SKM-1 treated with dmso at 0.1 percent for 144 hours (cell line): ENCODE measurements around the gene TADA2A.

Experiments used
- DNase-seq: peaks from one replicate; lab custom pipeline; 2025; ENCODE audit not compliant: unreplicated experiment; lab: John Stamatoyannopoulos, UW

Gene TADA2A

DNA sequence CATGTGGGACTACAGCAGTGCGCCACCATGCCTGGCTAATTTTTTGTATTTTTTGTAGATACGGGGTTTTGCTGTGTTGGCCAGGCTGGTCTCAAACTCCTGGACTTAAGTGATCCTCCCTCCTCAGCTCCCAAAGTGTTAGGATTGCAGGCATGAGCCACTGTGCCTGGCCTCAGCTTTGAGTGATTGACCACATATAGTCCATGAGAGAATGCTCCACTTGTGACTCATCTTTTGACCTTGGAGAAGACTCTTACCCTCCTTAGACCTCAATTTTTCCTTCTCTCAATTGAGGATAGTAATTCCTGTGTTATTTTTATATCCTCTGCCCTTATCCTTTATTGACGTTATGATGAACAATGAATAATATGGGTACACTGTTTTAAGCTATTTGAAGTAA lies 52.1 kb downstream of the TADA2A start:
- no peak for DNase-seq

DNA sequence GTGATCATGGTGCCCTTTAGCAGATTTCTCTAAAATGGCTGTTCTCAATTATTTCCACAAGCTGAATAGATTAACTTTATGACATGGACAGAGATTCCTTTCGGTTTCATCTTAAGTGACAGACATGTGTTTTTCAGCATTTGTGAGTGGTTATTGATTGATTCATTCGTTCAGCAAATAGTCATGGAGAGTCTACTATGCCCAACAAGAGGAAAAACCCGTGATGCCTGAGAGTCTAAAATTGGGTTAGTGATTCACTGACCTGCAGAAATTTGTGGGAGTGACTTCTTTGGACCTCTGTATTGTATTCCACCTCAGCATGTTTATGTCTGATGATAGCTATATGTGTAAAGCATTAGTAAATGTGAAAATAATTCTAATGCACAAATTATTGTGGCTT lies 55.0 kb downstream of the TADA2A start:
- no peak for DNase-seq

DNA sequence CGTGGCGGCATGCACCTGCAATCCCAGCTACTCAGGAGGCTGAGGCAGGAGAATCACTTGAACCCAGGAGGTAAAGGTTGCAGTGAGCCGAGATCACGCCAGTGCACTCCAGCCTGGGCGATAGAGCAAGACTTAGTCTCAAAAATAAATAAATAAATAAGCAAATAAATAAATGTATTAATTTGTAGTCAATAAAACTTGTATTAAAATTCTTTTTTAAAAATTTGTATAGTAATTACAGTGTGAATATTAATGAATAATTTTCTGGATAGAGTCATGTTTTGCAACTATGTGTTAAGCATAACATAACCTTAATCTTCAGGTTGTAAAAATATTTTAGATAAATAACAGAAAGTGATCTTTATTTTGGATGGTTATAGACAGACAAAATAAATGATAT lies 55.8 kb downstream of the TADA2A start:
- no peak for DNase-seq

DNA sequence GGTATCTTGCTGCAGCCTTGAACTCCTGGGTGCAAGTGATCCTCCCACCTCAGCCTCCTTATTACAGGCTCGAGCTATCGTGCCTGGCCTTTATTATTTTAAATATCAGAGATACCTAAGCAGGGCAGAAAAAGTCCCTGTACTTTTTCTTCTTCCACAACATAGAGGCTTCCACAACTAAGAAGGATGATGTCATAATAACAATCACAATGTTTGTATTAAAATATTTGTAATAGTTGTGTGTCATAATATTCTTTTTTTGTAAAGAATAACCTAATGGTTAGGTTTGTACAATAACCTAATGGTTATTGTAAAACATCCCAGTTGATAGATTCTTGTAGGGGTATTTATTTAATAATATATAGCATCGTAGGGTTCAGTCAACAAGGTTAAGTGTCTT lies 56.4 kb downstream of the TADA2A start:
- no peak for DNase-seq

DNA sequence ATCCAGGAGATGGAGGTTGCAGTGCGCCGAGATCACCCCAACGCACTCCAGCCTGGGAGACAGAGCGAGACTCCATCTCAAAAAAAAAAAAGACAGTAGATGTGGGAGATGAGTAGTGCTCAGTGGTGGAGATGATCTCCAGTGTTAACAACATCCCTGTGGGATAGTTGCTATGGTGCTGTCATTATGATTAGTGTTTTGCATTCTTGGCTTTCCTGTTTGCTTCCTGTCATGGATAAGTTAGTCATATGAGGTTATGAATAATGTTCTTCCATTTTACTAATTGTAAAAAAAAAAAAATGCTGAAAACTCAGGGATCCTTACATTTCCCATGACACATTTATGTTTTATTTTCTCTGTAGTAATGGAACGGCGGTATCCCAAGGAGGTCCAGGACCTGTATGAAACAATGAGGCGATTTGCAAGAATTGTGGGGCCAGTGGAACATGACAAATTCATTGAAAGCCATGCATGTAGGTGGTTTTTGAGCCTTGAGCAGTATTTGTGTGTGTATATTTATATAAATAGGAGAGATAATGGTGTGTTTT lies 58.5 kb downstream of the TADA2A start:
- no peak for DNase-seq

DNA sequence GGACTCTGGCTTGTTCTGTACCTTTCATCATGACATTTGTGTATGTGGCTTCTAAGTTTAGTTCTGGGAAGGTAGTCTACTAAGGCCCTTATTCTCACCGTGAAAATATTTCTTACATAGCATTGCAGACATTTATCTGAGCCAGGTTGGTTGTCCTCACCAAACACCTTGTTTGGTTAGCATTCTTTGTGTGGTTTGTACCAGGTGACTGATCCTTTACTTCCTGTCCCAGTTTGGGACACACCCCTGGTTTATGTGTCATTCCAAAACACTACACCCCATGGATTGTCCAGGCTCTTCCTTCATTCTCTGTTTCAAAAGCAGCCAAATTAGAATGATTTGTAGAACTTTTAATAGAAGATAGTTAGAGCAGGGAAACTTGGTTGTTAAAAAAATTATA lies 59.8 kb downstream of the TADA2A start:
- no peak for DNase-seq

DNA sequence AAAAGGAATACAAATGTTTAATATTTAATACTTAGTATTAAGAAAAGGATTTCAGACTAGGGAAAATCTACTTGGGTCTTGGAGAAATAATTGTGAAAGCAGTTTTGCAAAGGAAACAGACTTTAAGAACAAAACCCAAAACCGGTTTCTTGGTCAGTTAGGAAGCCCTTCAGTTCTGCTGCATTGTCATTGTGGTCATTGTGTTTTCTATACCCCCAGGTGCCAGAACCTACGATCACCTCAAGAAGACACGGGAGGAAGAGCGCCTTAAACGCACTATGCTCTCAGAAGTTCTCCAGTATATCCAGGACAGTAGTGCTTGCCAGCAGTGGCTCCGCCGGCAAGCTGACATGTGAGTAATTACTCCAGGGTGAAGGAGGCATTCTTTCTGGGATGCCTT lies 63.5 kb downstream of the TADA2A start:
- DNase-seq: no peak

DNA sequence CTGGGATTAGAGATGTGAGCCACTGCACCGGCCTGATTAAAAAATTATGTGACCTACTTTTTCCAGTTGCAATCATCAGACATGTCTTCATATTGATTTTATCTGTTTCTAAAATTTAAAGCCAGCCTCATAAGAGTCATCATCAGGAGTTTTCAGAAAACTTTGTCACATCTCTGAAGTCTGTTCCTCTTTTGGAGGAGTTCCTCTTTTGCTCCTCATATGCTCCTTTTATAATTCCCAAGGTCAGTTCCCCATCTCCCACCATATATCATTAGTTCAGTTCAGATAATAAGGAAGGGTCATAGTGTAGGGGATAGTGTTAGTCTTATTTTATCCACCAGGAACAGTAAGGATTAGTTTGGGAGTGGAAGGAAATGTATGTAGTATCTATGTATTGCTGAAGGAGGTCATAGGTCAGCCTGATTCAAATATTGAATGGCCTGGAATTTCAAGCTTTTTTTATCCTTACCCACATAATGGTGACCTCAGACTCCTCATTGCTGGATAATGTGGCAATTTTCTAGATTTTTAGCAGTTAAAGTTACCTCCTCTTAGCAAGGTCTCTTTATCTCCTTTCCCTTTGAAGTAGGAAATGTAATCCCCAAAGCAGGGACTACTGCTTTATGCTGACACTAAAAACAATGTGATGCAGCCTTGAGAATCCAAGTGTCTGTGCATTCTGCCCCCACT lies 69.2 kb downstream of the TADA2A start:
- DNase-seq: peak; percentile 59

DNA sequence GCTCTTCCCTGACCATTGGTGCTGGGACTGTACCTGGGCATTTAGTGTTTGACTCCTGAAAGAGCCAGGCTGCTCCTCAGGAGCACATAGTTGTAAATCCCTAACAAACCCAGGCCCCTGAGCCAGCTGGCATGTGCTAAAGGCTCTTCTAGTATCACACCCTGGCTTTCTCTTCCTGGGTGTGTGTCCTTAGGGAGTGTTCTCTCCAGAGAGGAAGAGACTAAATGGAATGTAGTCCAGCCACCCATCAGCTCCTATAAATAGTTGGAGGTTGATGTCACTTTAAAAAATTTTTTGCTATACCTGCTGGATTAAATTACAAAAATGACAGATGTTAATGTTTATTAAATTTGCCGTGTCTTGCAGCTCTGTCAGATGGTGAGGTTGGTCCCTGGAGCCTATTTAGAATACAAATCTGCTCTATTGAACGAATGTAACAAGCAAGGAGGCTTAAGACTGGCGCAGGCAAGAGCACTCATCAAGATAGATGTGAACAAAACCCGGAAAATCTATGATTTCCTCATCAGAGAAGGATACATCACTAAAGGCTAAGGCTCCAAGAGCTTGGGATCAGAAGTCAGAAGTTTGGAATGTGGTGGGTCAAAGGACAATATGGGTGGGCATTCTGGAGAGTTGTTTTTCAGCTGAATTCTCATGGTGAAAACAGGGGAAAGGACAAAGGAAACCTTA lies 69.9 kb downstream of the TADA2A start:
- DNase-seq: no peak

DNA sequence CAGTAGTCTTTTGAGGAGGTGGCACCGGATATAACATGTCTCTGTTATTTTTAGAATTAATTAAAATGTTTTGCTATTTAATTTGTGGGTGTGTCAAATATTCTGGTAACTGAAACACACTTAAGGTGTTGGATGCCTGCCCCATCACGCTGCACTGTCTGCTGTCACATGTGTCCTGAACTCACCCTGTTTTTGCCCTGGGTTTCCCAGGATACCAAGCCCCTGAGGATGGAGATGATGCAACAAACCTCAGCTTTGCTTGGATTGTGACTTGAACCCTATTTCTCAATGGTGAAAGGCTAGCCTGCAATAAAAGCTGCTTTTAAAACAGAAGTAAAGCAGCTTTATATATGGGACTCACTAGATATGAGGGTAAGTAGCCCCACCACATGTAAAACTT lies 71.5 kb downstream of the TADA2A start:
- no peak for DNase-seq

DNA sequence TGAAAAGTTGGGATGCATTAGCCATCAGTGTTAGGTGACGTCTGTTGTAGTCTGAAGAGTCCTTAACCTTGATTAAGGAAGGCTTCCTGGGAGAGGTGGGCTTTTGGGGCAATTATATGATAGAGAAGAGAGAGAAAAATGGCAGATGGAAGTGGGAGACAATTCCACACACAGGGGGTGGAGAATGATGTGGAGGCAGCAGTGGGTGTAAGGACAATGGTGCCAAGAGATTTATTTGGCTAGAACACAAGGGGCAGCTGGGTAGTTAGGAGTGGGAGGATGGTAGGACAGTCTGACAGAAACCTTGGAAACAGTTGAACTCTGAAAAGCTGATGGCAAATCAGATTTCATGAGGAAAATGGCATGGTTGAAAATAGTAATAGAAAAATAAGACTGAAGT lies 72.3 kb downstream of the TADA2A start:
- no peak for DNase-seq

DNA sequence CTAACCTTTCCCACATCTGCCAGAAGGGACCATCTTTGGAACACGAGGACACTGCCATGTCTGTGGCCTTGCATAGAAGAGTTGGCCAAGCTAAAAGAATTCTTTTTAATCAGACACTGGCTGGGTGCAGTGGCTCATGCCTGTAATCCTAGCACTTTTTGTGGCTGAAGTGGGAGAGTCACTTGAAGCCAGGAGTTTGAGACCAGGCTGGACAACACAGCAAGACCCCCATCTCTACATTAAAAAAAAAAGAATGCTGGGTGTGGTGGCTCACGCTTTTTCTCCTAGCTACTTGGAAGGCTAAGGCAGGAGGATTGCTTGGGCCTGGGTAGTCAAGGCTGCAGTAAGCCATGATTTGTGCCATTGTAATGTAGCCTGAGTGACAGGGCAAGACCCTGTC lies 73.7 kb downstream of the TADA2A start:
- no peak for DNase-seq

DNA sequence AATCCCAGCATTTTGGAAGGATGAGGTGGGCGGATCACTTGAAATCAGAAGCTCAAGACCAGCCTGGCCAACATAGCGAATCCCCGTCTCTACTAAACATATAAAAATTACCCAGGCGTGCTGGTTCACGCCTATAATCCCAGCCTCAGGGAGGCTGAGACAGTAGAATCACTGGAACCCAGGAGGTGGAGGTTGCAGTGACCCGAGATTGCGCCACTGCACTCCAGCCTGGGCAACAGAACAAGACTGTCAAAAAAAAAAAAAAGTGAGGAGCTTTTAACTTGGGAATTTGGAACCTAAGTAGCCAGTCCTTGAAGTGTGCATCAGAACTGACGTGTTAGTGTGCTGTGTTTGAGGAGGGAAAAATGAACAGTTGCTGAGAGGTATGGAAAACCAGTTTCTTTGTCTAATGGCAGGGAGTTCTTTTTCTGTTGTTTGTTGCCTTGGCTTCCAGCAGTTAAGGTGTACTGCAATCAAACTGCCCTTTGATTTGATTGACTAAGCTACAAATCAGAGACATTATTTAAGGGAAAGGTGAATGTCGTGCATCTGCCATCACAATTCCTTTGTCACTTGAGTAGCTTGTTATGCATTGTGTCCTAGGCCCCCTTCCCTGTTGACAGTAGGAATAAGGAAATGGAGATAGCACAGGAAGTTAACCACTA lies 74.4 kb downstream of the TADA2A start:
- no peak for DNase-seq

DNA sequence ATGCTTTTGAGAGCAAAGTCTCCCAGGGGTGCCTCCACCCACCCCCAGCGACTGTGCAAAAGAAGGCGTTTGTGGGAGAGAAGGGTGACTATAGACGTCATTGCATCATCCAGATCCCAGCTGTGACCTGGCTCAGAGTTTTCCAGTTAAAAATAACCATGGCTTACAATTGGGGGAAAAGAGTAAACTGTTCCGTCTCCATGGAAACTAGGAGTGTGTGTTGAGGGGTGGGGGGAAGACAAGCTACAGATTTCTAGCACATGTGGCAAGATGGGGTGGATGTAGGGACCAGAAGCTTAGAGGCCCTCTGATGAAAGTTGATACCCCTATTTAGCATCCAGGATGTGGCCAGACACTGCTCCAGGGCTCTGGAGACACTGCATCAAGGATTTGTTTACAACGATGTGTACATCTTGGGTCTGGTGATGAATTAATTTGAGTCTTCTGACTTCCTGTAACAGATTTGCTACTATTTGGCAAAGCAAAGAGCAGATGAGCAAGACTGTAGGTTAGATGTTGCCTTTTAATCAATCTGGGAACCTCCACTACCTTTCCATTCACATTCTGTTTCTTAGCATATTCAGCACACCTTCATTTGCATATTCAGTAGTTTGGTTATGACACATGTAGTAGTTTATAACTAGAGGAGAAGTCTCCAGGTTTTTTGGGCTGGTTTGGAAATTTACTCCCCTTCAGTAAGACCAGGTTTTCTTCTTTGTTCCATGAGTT lies 76.8 kb downstream of the TADA2A start:
- DNase-seq: no peak

DNA sequence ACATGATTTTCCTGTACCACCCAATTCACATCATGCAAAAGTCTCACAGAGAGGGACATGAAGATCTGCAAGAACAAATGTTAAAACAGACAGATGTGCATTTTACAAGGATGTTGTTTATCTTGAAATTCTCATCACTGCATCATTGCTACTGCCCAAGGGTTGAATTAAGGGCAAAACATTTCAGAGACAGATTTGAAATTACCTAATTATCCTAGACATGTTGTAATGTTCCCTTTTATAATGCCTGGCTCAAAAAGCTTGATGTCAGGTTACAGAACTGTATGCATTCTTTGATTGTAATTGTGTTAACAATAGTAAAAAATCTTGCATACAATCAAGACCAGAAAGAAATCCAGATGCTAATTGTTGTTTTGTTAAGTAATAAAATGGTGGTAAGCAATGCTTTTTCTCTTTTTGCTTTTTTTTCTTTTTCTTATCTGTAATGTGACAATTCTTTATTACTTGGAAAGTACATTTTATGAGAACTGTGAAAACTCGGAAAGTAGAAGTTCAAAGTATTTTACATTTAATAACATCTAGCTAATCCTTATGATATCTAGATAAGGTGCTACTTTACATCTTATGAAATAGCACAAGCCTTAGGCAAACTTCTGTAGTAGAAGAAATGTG lies 79.4 kb downstream of the TADA2A start:
- no peak for DNase-seq

DNA sequence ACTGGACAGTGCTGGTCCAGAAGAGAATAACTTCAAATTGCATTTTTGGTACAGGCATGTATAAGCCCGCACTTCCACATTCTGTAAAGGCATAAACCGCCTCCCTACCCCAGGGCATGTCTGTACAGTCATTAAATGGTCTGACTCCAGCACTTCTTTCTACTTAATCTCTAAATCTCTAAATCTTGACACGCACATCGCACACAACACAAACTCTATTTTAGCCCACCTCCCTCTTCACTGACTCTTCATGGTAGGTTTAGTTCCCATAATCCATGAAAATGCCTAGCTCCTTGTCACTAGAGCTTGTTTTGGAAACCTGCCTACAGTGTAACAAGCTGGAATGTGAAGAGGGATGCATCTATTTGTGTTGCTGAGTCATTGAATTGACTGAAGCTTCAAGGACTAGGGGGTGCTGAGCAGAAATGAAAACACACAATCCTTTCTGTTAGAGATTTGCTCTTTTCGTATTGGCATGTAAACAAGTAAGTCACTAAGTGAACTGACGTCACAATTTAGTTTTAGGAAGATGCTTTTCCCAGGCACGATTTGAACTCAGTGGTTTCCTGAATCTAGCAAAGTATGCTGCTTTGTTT lies 81.4 kb downstream of the TADA2A start:
- no peak for DNase-seq

DNA sequence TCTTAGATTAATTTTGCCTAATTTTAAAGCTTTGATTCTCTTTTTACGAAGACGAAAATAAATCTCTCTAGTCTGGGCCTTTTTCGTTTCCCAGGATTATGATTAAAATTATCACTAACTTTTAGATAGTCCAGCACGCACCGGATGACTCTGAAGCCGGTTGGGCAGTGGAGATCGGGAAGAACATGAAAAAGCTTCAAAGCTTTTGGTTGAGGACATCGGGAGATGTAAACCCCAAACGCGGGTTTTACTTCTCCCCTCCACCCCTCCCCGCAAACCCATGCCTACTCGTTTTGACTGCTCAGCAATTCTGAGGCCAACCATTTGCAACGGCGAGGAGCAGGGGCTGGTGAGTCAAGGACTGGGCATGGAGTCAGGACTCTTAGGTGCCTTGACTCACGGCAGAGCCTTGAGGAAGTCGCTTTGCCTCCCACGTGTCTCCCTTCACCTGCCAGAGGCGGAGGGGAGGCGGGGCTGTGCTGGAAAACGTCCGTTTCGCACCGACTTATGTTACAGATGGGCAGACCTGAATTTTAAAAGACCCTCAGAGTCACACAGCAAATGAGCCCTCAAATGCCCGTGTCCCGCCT lies 82.0 kb downstream of the TADA2A start:
- DNase-seq: no peak

DNA sequence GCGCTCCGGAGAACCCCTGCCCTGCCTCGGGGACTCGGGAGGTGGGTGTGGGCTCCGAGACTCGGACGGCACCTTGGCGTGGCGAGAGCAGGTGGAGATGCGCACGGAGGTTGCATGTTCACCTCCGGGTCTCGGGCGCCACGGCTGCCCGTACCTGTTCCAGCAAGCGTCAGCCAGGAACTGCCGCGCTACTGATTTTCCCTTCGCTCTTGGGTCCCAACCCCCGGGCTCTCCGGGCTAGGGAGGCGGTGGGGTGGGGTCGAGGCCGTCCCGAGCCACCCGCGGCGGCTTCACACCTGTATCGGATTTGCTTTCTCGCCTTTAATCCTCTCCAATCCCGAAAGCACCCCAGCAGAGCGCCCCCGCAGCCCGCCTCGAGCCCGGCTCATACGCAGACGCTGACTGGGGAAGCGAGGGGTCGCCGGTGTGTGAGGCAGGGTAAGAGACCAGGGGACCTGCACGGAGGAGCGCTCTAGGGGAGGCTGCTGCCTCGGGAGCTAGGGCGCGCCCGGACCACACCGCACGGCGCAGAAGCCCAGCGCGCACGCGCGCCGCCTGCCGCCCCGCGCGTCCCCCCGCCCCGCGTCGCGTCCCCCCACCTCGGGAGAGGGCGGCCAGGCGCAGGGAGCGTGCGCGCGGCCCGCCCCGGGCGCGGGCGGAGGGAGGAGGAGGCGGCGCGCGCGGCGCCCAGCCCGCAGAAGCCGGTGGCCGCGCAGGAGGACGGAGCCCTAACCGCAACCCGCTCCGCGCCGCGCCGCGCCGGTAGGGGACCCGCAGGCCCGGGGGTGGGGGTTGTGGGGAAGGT lies 82.7 kb downstream of the TADA2A start, which contains the start of gene DUSP14:
DUSP14 (plus strand) TSS at position 695 of the 805 bp plus-strand sequence. CDS start 22,382 bp downstream, outside the sequence.
- peak; percentile 76 for DNase-seq

DNA sequence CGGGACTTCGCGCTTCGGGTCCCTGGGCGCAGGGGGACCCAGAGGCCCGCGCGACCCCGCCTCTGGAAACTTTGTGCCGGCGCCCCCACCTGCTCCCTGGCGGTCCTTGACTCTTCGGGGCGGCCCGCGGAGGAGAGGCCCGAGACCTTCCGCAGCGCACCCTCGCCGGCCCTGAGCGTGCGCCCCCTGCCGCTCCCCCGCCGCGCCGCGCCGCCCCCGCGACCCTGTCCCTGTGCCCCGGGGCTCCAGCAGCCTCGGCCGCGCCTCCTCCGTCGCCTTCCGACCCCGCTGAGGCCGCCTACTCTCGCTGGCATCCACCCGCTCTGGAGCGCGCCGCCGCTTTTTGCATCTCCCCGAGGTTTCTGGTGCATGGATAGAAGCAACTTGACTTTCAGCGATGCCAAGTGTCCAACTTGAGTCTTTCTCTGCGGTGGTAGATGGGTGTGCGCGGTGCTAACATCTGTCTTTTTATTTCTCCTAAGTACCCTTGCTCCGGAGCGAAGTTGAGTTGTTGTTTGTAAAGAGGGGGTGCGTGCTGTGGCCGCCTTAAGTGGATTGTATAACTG lies 83.4 kb downstream of the TADA2A start:
- DNase-seq: peak; percentile 54
